GM12891 (cell line): Measurements from ENCODE around the gene GDF2.

Source experiments
- POLR2A ChIP-seq: IDR thresholded peaks from 2 replicates; pipeline ENCODE4 v1.6.1; 2011; ENCODE audit warnings: low read depth, low read length, control low read depth
- POLR2AphosphoS5 ChIP-seq: IDR thresholded peaks from 2 replicates; pipeline ENCODE4 v1.6.1; 2011; ENCODE audit warnings: low read depth, low read length, control low read depth

DNA sequence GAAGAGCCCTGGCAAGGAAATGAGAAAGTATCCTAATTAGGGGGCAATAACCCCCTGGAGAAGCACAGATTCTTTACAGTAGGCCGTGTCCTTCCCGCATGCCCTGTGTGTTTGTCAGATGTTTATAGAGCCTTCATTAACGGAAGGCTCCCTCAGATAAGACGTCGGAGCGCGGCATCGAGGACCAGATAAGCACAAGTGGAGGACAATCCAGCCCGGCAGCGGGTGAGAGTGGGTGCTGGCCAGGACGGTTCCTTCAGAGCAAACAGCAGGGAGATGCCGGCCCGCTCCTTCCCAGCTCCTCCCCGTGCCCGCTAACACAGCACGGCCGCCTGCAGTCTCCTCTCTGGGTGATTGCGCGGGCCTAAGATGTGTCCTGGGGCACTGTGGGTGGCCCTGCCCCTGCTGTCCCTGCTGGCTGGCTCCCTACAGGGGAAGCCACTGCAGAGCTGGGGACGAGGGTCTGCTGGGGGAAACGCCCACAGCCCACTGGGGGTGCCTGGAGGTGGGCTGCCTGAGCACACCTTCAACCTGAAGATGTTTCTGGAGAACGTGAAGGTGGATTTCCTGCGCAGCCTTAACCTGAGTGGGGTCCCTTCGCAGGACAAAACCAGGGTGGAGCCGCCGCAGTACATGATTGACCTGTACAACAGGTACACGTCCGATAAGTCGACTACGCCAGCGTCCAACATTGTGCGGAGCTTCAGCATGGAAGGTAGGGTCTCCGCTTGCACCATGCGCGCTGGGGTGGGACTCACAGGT is at the start of gene GDF2:
- TF ChIP-seq POLR2A: no peak
- no peak for TF ChIP-seq POLR2AphosphoS5
